ENCODE measurements around the gene PTPRT.
A peak's percentile ranks its signal among the peaks of the same experiment; 100 is the strongest.

PTPRT gene

DNA sequence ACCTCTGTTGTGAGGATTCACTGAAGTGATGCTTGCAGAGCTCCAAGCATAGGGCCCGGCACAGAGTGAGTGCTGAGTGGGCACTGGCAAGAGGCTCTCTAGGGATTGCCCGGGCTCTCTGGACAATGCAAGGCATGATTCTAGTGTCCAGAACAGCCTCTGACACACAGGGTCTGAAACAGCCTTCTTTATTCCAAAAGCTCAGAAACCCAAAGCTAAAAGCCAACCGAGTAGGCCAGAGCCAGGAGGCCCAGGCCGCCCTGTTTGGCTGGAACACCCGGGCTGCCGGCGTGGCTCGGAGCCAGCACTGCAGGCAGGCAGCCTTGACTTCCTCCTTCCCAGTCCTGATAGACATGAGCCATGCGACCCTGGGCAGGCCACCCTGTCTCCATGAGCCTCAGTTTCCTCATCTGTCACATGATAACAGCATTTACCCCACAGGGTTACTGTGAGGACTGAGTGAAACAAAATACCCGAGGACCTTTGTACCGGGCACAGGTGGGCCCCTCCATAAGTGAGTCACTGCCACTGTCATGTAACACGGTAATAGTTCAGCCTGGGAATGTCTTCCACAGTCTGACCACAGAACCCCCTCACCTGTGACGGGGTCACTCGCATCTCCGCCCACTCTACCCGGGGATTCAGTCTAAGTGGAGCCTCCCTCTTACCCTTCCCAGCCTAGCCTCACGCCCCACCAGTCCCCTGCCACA lies 51.5 kb downstream of the PTPRT start:
- TF ChIP-seq, protein P1, sequence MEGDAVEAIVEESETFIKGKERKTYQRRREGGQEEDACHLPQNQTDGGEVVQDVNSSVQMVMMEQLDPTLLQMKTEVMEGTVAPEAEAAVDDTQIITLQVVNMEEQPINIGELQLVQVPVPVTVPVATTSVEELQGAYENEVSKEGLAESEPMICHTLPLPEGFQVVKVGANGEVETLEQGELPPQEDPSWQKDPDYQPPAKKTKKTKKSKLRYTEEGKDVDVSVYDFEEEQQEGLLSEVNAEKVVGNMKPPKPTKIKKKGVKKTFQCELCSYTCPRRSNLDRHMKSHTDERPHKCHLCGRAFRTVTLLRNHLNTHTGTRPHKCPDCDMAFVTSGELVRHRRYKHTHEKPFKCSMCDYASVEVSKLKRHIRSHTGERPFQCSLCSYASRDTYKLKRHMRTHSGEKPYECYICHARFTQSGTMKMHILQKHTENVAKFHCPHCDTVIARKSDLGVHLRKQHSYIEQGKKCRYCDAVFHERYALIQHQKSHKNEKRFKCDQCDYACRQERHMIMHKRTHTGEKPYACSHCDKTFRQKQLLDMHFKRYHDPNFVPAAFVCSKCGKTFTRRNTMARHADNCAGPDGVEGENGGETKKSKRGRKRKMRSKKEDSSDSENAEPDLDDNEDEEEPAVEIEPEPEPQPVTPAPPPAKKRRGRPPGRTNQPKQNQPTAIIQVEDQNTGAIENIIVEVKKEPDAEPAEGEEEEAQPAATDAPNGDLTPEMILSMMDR (IDR thresholded peaks at IDR 0.05; ENCODE audit: insufficient read depth, low read depth, low read length, missing control alignments): no peak
- no peak for DNase-seq (ENCODE audit: low read depth)
- H3K4me3 ChIP-seq (ENCODE audit: low read depth, low read length): no peak overlapping the region

DNA sequence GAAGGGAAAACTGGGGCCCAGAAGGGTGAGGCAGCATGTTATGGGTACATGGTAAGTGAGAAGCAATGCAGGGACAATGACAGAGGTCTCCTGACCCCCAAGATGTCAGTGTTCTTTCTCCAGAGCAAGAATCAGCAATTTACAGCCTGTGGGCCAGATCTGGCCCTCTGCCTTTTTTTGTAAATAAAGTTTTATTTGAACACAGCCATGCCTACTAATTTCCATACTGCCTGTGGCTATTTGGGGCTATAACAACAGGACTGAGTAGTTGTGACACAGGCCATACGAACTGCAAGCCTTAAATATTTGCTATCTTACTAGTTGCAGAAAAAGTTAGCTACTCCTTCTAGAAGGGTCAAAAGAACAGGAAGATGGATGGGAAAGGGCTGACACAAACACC lies 52.5 kb downstream of the PTPRT start:
- H3K4me3 ChIP-seq (ENCODE audit: low read depth, low read length): no peak overlapping the region
- TF ChIP-seq, protein P1 (IDR thresholded peaks at IDR 0.05; ENCODE audit: insufficient read depth, low read depth, low read length, missing control alignments): no peak
- no peak for DNase-seq (ENCODE audit: low read depth)

DNA sequence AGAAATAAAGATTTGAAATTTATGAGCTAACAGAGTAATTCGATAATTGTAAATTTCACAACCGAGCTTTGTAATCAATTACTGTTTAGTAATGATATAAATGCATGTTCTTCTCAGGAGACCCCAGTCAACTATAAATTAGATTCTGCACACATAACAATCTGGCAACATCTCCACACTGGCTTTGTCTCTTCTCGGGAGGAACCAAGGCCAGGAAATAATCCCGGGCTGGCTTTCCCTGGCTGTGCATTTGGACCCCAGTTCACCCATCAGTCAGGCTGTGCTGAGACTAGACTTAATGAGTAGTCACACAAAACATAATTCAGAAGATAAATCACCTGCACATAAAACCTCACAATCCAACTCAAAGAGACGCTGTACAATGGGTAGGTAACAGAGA lies 65.5 kb downstream of the PTPRT start:
- DNase-seq (ENCODE audit: low read depth): no peak
- H3K4me3 ChIP-seq (ENCODE audit: low read depth, low read length): no peak overlapping the region
- TF ChIP-seq, protein P1 (IDR thresholded peaks at IDR 0.05; ENCODE audit: insufficient read depth, low read depth, low read length, missing control alignments): no peak

DNA sequence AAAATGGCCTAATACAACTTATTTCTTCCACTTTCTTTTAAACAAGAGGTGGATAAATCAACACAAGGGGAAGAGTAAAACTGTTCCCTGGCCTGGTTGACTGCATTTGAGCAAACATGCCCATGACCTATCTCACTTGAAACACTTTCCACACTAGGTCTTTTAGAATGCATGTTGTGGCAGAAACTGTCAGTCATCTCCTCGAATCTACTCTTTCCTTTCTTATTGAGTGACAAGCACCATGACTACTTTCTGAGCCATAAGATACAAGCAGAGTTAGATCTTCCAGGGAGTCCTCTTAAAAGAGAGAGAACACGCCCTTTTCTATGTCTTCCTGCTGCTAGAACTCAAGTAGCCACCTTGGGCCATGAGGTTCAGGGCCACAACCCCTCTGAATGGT lies 66.5 kb downstream of the PTPRT start:
- DNase-seq (ENCODE audit: low read depth): no peak
- no peak overlapping the region for H3K4me3 ChIP-seq (ENCODE audit: low read depth, low read length)
- TF ChIP-seq, protein P1 (IDR thresholded peaks at IDR 0.05; ENCODE audit: insufficient read depth, low read depth, low read length, missing control alignments): no peak

DNA sequence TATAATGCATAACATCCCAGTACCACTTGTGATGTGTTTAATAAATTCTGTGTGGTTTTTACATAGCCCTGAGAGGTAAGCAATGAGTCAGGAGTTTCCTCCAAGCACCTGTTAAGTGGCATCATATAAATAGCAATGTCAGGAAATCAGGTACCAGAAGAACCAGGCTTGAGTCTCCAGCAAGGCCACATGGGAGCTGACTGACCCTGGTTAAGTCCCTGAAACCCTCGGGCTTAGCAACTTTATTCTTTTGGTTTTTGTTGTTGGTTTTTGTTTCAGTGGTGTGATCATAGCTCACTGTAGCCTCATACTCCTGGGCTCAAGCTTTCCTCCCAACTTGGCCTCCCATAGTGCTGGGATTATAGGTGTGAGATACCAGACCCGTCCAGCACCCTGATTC lies 70.0 kb downstream of the PTPRT start:
- no peak overlapping the region for H3K4me3 ChIP-seq (ENCODE audit: low read depth, low read length)
- no peak for DNase-seq (ENCODE audit: low read depth)

DNA sequence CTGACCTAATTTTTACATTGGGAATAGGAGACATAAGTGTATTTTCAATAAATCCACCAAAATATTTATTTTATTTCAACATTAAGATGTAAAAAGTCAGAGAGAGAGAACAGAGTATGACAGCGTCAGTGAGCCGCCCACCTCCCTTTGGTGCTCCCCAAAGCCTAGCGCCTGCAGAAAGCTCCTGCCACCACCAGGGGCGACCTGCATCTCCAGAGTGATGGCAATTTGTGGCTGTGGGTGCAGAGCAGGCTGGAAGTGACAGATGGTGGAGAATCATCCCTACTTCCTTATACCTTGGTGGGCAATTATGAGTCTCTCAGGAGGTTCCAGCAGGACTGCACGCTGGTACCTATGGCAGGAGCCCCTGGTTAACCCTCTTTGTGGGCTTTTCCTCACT lies 87.3 kb downstream of the PTPRT start:
- TF ChIP-seq, protein P1 (IDR thresholded peaks at IDR 0.05; ENCODE audit: insufficient read depth, low read depth, low read length, missing control alignments): peak; percentile 23
- H3K4me3 ChIP-seq (ENCODE audit: low read depth, low read length): no peak overlapping the region
- DNase-seq (ENCODE audit: low read depth): peak; percentile 2

More for the DNA sequence above, 70.0 kb downstream of the PTPRT start:
- TF ChIP-seq, protein P1 (IDR thresholded peaks at IDR 0.05; ENCODE audit: insufficient read depth, low read depth, low read length, missing control alignments): no peak

DNA sequence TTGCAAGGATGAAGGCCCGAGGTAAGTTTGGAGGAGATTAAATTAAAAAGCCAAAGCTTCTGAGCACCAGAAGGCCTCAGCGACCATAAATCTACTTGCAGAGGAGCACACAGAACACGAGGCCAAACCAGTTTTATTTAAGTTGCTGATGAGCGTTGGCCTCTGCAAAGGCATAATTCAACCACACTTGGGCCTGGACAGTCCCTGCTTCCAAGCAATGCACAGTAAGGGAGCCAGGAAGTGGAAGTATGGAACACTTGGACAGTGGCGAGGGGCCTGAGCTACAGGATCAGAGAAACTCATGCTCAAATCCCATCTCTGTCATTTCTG lies 92.8 kb downstream of the PTPRT start:
- H3K4me3 ChIP-seq (ENCODE audit: low read depth, low read length): no peak overlapping the region
- DNase-seq (ENCODE audit: low read depth): no peak
- TF ChIP-seq, protein P1 (IDR thresholded peaks at IDR 0.05; ENCODE audit: insufficient read depth, low read depth, low read length, missing control alignments): no peak
